ENCODE results near the gene SETDB2. TPM values are rescaled to one million over a fixed set of nuclear protein-coding genes. Genes with fewer than 3 reads are reported as not detected.

The SETDB2 gene
- total RNA-seq, 1 donor from 2014 or later, result 25.1 TPM

GRCh38 chr13:49502954-49503353, 58.9 kb downstream of the SETDB2 start:
- ChIA-PET CTCF (interaction anchor here (1.2 kb wide), 1 partner anchor 104 kb away, joined by 3 read pairs; no protein-coding TSS in a partner anchor), POLR2A (no interaction called here)
- H3K27ac Mint-ChIP-seq, result no peak overlapping the region
- H3K36me3 Mint-ChIP-seq (ENCODE audit: low read depth), result peaks cover 59% of the 10 kb centered on the region
- no peak for DNase-seq
- intact Hi-C loops (cut with micrococcal nuclease), result no loop called here
- H3K9me3 Mint-ChIP-seq, result no peaks in the 10 kb centered on the region
- TF ChIP-seq CTCF (IDR thresholded peaks at IDR 0.05), result no peak
- no peaks in the 10 kb centered on the region for H3K27me3 Mint-ChIP-seq
- peaks cover 22% of the 10 kb centered on the region for H3K4me1 Mint-ChIP-seq
- ATAC-seq (ENCODE audit: low read depth), result no peak
- H3K4me3 Mint-ChIP-seq, result no peak overlapping the region

GRCh38 chr13:49503951-49504350, 59.9 kb downstream of the SETDB2 start:
- CTCF ChIA-PET, result interaction anchor here (1.2 kb wide), 1 partner anchor 103 kb away, joined by 3 read pairs; no protein-coding TSS in a partner anchor
- no peak for TF ChIP-seq CTCF (IDR thresholded peaks at IDR 0.05)
- Mint-ChIP-seq H3K27me3 (no peaks in the 10 kb centered on the region), H3K27ac (no peak overlapping the region), H3K9me3 (no peaks in the 10 kb centered on the region), H3K4me3 (no peak overlapping the region), H3K4me1 (peaks cover 15% of the 10 kb centered on the region), H3K36me3 (ENCODE audit: low read depth) (peaks cover 56% of the 10 kb centered on the region)
- POLR2A ChIA-PET, result no interaction called here
- DNase-seq (no peak), ATAC-seq (ENCODE audit: low read depth) (no peak)
- intact Hi-C loops (cut with micrococcal nuclease), result no loop called here

GRCh38 chr13:49512578-49512977, 68.5 kb downstream of the SETDB2 start:
- Mint-ChIP-seq H3K36me3 (ENCODE audit: low read depth) (peaks cover 88% of the 10 kb centered on the region), H3K27me3 (no peaks in the 10 kb centered on the region), H3K27ac (no peak overlapping the region), H3K4me1 (peaks cover 2% of the 10 kb centered on the region), H3K9me3 (no peaks in the 10 kb centered on the region), H3K4me3 (no peak overlapping the region)
- ChIA-PET CTCF (no interaction called here), POLR2A (interaction anchor here (2.6 kb wide), 1 partner anchor 17 kb away, joined by 15 read pairs; the partner anchor contains the start of gene PHF11)
- intact Hi-C loops (cut with micrococcal nuclease), result no loop called here
- no peak for TF ChIP-seq CTCF (IDR thresholded peaks at IDR 0.05)
- DNase-seq (no peak), ATAC-seq (ENCODE audit: low read depth) (no peak)

- Mint-ChIP-seq H3K4me1 (no peaks in the 10 kb centered on the region), H3K36me3 (ENCODE audit: low read depth) (peaks cover 89% of the 10 kb centered on the region), H3K27ac (no peak overlapping the region), H3K9me3 (no peaks in the 10 kb centered on the region), H3K27me3 (no peaks in the 10 kb centered on the region), H3K4me3 (no peak overlapping the region)
- DNase-seq, result no peak
- no peak for TF ChIP-seq CTCF (IDR thresholded peaks at IDR 0.05)
- ATAC-seq (ENCODE audit: low read depth), result no peak
- intact Hi-C loops (cut with micrococcal nuclease), result no loop called here
- POLR2A ChIA-PET, result interaction anchor here (1.3 kb wide), 1 partner anchor 12 kb away, joined by 6 read pairs; no protein-coding TSS in a partner anchor
- CTCF ChIA-PET, result interaction anchor here (0.8 kb wide), 1 partner anchor 218 kb away, joined by 3 read pairs; no protein-coding TSS in a partner anchor
These were observed 72.4 kb downstream of the SETDB2 start for GRCh38 chr13:49516467-49516866.

- no peak for TF ChIP-seq CTCF (IDR thresholded peaks at IDR 0.05)
These were observed 73.4 kb downstream of the SETDB2 start for GRCh38 chr13:49517461-49517860.

More at GRCh38 chr13:49517461-49517860, 73.4 kb downstream of the SETDB2 start:
- ChIA-PET POLR2A (no interaction called here), CTCF (no interaction called here)
- ATAC-seq (ENCODE audit: low read depth), result no peak
- Mint-ChIP-seq H3K4me1 (peaks cover 4% of the 10 kb centered on the region), H3K27ac (no peak overlapping the region), H3K4me3 (no peak overlapping the region), H3K36me3 (ENCODE audit: low read depth) (peaks cover 85% of the 10 kb centered on the region), H3K9me3 (no peaks in the 10 kb centered on the region), H3K27me3 (no peaks in the 10 kb centered on the region)
- intact Hi-C loops (cut with micrococcal nuclease), result loop anchor here (1.0 kb wide), 1 partner anchor 216 kb away; no protein-coding TSS in a partner anchor
- no peak for DNase-seq

Measured in activated B cell treated with CpG ODN at 0.5 μM for 24 hours (primary cell).